COR-L47 (cell line): Measurements from ENCODE around the gene PZP.

Source experiments
- DNase-seq: peaks from one replicate; lab custom pipeline; 2025; lab: John Stamatoyannopoulos, UW

Gene PZP

GRCh38 chr12:9124383-9125031 is 83.7 kb downstream of the PZP start:
- DNase-seq: no peak

- no peak for DNase-seq
Measured at GRCh38 chr12:9123781-9124382, 84.3 kb downstream of the PZP start.

DNA sequence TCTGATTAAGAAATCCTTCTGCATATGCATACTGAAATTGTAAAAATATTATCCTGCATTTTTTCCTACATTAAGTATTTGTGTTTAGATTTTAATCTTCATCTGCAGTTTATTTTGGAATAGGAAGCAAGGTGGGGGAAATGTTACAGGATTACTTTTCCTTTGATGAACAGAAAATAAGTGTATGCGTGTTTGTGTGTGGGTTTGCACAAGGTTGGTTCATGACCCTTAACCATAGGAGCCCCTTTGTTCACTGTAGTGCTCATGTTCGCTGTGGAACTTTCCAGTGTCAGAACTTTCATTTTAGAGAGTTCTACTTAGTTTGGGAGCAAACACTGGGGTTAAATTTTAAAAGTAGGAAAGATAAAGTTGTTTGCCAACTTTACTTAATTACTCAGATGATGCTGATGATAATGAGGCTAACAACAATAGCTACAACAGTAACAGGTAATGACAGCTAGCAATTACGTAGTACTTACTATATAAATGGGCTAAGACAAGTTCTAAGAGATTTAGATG is 86.0 kb downstream of the PZP start:
- DNase-seq: no peak

DNA sequence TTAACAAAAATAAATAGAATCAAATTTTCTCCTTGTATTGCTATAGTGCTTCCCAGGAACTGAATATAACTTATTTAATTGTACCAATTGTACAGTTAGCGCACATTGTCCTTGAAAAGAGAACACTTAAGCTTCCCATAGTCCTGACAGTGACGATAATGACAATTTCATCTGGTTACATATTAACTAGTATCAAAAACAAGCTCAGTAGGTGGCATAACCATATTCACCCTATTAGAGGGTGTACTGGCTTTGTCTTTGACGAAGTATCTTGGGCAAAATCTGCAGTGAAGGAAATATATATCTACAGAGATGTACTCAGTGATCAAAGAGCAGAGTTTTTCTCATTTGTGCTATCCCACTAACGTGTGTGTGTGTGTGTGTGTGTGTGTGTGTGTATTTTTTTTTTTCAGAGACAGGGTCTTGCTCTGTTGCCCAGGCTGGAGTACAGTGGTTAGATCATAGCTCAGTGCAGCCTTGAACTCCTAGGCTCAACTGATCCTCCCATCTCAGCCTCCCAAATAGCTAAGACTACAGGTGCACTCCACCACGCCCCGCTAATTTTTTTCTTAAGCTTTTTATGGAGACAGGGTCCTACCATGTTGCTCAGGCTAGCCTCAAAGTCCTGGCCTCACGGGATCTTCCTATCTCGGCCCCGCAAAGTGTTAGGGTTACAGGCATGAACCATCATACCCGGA is 87.6 kb downstream of the PZP start:
- DNase-seq: no peak

GRCh38 chr12:9118158-9118557 is 90.0 kb downstream of the PZP start:
- DNase-seq: no peak

GRCh38 chr12:9115731-9116559 is 92.2 kb downstream of the PZP start, which contains the start of gene A2M:
Gene A2M, minus strand, starts transcription at chr12:9115919. Its CDS starts 70 bp downstream, at chr12:9115849.
- no peak for DNase-seq

- DNase-seq: no peak
Measured at GRCh38 chr12:9114946-9115345, 93.2 kb downstream of the PZP start.

- DNase-seq: no peak
Measured at GRCh38 chr12:9113987-9114309, 94.2 kb downstream of the PZP start.

GRCh38 chr12:9113296-9113986 is 94.8 kb downstream of the PZP start:
- no peak for DNase-seq

DNA sequence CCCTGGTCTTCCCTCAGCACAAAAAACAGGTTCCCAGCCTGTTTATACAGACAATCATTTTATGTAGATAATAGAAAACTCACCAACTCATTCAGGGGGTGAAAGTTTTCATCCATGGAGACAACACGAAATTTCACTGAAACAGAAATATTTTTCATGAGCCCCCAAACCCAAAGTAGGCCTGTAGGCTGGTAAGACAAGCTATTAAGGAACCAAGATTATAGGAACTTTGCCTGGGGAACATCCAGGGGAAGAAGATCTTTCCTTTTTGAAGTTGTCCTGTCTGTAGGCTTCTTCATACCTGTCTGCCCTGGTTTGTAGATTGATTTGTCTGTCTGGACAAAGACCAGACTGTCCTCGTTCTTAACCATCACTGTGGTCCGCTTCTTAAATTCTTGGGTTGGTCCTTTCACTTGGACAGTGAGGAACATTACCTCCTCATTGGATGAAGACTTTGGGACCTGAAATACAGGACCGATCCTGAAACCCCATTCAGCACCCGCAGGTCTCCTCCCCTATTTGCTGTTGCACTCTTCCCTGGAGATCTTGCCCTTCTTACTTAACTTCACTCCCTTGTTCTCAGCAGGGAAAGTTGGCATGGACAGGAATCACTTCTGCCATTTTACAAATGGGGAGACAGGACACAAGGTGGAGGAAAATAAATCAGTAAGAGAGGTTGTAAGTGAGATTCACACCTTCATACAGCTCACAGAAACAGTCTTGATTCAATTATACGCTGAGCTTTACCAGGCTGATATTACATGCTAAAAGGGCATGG is 95.9 kb downstream of the PZP start:
- DNase-seq: no peak

GRCh38 chr12:9111525-9111924 is 96.7 kb downstream of the PZP start:
- no peak for DNase-seq

DNA sequence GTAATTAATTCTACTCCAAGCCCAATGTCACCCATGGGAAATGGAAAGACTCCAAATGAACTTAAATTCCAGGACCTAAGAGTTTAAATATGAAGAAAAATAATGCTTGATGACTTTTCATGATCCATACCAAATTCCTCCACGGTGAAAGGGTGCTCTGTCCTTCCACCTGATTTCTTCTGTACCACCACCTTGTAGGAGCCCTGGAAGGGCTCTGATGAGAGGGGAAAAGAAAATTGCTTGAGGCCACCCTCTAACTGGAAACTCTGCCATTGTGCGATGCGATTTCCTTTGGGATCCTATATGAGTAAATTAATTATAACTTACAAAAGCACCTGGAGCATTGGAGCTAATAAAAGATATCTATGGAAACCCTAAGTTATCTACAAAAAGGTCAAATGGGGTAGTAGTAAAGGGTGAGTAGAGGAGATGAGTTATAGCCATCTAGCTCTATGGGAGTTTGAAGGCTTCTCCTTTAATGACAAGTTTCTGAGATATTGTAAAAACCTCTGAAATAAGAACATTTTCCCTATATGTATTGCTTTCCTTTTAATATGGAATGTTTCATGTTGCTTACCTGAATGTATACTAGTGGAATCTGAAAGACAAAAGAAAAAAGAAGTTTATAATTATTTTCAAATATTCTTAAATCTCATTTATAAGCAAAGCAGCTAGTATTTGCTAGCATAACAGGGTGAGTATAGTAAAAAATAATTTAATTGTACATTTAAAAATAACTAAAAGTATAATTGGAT is 98.3 kb downstream of the PZP start:
- no peak for DNase-seq

DNA sequence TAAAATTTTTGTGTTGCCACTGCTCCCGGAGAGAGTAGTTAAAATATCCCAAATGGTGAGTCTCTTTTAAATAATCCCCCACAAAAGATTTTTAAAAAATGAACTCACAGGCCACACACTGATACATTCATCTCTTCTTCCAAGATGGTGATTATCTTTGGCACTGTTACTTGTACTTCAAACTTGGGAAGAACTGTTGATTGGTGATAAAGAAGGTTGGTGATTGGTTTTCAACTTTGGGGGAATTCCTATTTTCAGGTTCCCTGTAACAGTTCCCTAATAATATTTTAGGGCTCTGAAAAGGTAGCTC is 99.0 kb downstream of the PZP start:
- DNase-seq: no peak

DNA sequence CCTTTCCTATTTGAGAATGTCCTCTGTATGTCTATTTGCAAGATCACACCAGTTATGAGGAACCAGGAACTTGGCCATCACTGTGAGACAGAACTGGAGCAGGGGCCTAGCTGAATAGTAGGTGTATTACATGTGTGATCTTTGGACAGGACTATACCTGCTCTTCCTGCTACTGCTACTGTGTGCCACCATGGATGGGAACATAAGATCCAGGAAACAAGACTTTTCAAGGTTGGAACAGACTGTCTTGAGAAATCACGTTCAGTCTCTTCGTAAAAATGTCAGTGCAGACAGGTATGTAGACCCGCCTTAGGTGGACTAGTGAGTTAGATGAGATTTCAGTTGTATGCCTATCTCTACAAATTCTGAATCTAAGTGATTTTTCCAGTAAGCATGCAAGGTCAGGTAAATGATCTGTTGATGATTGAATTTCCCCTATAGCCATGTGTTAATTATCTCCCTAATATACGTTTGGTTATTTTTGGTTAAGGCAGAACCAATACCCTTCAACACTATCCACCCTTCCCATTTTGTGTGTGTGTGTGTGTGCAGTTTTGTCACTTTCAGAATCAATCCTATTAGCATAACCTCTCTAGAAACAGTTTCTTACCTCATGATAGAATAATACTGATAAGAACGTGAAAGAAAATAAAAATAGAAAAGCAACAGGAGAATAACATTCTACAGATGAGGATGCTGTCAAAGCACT is 99.5 kb downstream of the PZP start:
- no peak for DNase-seq

DNA sequence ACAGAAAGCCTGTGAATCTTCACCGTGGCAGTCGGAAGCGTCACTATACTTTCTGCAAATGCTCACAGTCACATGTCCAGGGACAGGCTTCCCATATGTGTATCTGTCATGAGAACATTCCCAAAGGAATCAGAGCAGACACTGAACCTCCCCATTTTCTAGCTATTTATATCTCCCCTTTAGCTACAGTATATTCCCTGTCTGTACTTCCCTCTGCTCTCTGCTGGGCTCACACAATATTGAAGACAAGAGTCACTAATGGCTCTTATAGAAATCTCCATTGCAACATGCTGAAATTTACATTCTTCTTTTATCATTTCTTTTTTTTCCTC is 100.7 kb downstream of the PZP start:
- no peak for DNase-seq

DNA sequence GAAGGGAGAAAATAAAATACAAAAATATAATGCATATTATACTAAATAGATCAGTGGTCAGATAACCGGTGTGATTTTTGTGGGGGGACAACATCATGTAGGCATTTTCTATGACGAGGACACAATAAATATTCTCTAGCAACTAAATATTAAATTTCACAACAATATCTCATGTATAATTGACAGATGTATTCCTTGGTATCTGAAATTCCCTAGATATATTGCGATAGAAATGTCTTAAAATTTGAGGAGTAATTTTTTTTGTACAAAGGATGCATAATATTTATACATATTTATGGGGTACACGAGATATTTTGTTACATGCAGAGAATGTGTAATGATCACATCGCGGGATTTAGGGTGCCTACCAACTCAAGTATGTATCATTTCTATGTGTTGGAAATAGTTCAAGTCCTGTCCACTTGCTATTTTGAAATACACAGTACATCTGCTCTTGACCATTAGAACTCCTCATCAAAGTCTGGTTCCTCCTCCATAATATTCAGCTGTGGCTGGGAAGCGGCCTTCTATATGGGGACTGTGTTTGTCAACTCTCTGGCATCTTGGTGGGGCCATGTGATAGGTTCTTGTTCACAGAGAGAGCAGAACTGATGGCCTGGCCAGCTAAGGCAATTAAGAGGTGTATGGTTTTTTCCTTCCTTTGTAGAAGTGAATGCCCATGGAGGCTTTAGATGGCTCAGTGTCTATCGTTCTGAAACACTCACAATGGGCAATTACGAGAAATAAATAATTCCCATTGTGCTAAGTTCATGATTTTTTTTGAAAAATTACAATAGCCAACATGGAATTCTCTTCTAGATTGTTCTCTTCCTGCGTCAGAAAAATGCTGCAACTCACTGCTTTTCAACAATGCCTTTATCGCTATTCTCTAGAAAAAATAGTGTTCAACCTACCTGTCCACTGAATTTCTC is 101.3 kb downstream of the PZP start:
- DNase-seq: no peak

GRCh38 chr12:9106067-9106466 is 102.1 kb downstream of the PZP start:
- no peak for DNase-seq

DNA sequence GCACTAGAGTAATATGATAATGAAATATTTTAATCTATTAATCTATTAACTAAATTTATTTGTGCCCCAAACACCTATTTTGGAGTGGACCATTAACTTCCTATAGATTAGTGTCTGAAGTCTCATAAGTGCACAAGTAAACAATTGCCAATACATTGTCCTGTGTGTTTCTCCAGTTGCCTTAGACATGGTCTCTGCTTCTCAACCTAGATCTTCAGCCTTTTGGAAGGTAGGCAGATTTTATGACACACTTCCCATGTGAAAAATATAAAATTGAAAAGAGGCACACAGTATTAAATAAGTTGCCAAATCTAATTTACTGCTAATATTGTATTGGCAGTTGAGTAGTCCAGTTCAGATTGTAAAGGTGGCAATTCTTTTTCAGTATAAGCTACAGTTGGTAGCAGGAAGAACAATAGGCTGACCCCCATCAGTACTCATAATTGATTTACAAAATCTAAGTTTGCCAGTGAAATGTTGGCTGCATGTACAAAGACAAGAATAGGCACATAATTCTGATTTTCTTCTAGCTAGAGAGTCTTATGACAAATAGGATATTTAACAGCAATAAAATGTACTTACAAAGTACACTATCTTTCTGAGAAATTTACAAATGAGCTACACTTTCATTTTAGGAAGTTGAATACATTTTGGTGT is 103.3 kb downstream of the PZP start:
- no peak for DNase-seq
